Thoracic aorta (tissue), 2 donors: ENCODE results near the gene MCF2L2. TPM values are rescaled to one million over a fixed set of nuclear protein-coding genes. Genes with fewer than 3 reads are reported as not detected.
"Not testable (repeated sequence)": the region's sequence is repeated elsewhere in the genome, so short reads cannot be mapped to it uniquely, and the experiment has no call there.

Experiments
- ATAC-seq: fragments of 150-250 bp; one replicate; pipeline ENCODE4 v1.8.0; 2017; ENCODE audit warnings: low read depth; ENCODE audit not compliant: insufficient number of reproducible peaks, low FRiP score
- DNase-seq: peaks from one replicate; pipeline ENCODE4 v3.0.0-alpha.2; 2020; ENCODE audit warnings: low spot score
- H3K27ac ChIP-seq, 2 donors: fragments of 200-600 bp; sonication (generic); 1 replicate in 1 of 2; 2 replicates in 1 of 2; pipeline ENCODE4 v1.5.1; 2016; ENCODE audit warnings: mild to moderate bottlenecking in 2 of 2, moderate library complexity in 2 of 2
- H3K27me3 ChIP-seq: fragments of 200-600 bp; sonication (generic); replicated peaks from 2 replicates; pipeline ENCODE4 v1.6.0; 2016; ENCODE audit warnings: mild to moderate bottlenecking; ENCODE audit not compliant: insufficient read depth
- H3K36me3 ChIP-seq: fragments of 200-600 bp; sonication (generic); one replicate; pipeline ENCODE4 v1.5.1; 2016
- H3K4me1 ChIP-seq, 2 donors: fragments of 200-600 bp; sonication (generic); 1 replicate in 1 of 2; 2 replicates in 1 of 2; pipeline versions ENCODE4 v1.5.1 to v1.6.0; 2016; ENCODE audit warnings: low read depth in 2 of 2, mild to moderate bottlenecking in 1 of 2; ENCODE audit not compliant: control insufficient read depth in 1 of 2
- H3K4me3 ChIP-seq: fragments of 200-600 bp; sonication (generic); 2 replicates; pipeline ENCODE4 v1.5.1; 2016; ENCODE audit warnings: mild to moderate bottlenecking
- H3K9me3 ChIP-seq: fragments of 200-600 bp; sonication (generic); 2 replicates; pipeline ENCODE4 v1.5.1; 2016
- CTCF ChIP-seq: fragments of 200-600 bp; sonication (generic); IDR thresholded peaks from one replicate; pipeline ENCODE4 v1.5.1; 2019; ENCODE audit warnings: antibody characterized with exemption
- total RNA-seq, 2 donors: library from RNA; depleted of rRNA; stranded (reverse); fragments of >200 nt; gene quantifications; one replicate each; pipeline versions ENCODE4 v1.1.0 to v1.2.3, GENCODE V29; 2016

MCF2L2 gene
- total RNA-seq, 2 donors from 2014 or later: 0.85 to 1.5 TPM

- Histone ChIP-seq H3K27ac (no peak overlapping the region), H3K9me3 (no peaks in the 10 kb centered on the region), H3K4me1 (no peaks in the 10 kb centered on the region), H3K4me3 (no peak overlapping the region), H3K36me3 (no peaks in the 10 kb centered on the region), H3K27me3 (no peaks in the 10 kb centered on the region)
- DNase-seq: no peak
- TF ChIP-seq CTCF: no peak
- no peak for ATAC-seq
Observed at GRCh38 chr3:183244219-183244618, 184.2 kb downstream of the MCF2L2 start.

GRCh38 chr3:183242431-183242830 is 186.0 kb downstream of the MCF2L2 start:
- Histone ChIP-seq H3K36me3 (no peaks in the 10 kb centered on the region), H3K4me1 (no peaks in the 10 kb centered on the region), H3K27ac (no peak overlapping the region), H3K9me3 (no peaks in the 10 kb centered on the region), H3K4me3 (no peak overlapping the region), H3K27me3 (no peaks in the 10 kb centered on the region)
- ATAC-seq (no peak), DNase-seq (no peak)
- TF ChIP-seq CTCF: no peak

- no peak for TF ChIP-seq CTCF
Observed at GRCh38 chr3:183239046-183239445, 189.4 kb downstream of the MCF2L2 start.

GRCh38 chr3:183233966-183234365 is 194.5 kb downstream of the MCF2L2 start:
- ATAC-seq (no peak), DNase-seq (no peak)
- H3K27ac ChIP-seq: no peak overlapping the region
- H3K27me3 ChIP-seq: no peaks in the 10 kb centered on the region
- no peak for TF ChIP-seq CTCF
- no peaks in the 10 kb centered on the region for H3K36me3 ChIP-seq
- no peaks in the 10 kb centered on the region for H3K9me3 ChIP-seq
- H3K4me1 ChIP-seq: no peaks in the 10 kb centered on the region
- H3K4me3 ChIP-seq: no peak overlapping the region

More at GRCh38 chr3:183239046-183239445, 189.4 kb downstream of the MCF2L2 start:
- Histone ChIP-seq H3K27ac (no peak overlapping the region), H3K27me3 (no peaks in the 10 kb centered on the region), H3K4me3 (no peak overlapping the region), H3K36me3 (no peaks in the 10 kb centered on the region), H3K9me3 (no peaks in the 10 kb centered on the region), H3K4me1 (no peaks in the 10 kb centered on the region)
- ATAC-seq (no peak), DNase-seq (no peak)

- Histone ChIP-seq H3K36me3 (no peaks in the 10 kb centered on the region), H3K4me3 (no peak overlapping the region), H3K9me3 (no peaks in the 10 kb centered on the region), H3K4me1 (no peaks in the 10 kb centered on the region), H3K27ac (no peak overlapping the region), H3K27me3 (no peaks in the 10 kb centered on the region)
- ATAC-seq: no peak
- no peak for TF ChIP-seq CTCF
- no peak for DNase-seq
Observed at GRCh38 chr3:183230826-183231225, 197.6 kb downstream of the MCF2L2 start.

GRCh38 chr3:183230251-183230650 is 198.2 kb downstream of the MCF2L2 start:
- H3K9me3 ChIP-seq, ATAC-seq, H3K36me3 ChIP-seq, DNase-seq, H3K27me3 ChIP-seq, H3K4me3 ChIP-seq, H3K27ac ChIP-seq, H3K4me1 ChIP-seq: not testable (repeated sequence)
